Smooth muscle cell (in vitro differentiated cells): ENCODE data around the gene NUDT1. TPM values are rescaled to one million over a fixed set of nuclear protein-coding genes. Genes with fewer than 3 reads are reported as not detected.

Source experiments
- DNase-seq: peaks from one replicate; lab custom pipeline; 2025; ENCODE audit not compliant: unreplicated experiment; lab: John Stamatoyannopoulos, UW
- H2AFZ ChIP-seq: fragments of 200-600 bp; sonication (generic); 2 replicates; pipeline ENCODE4 v1.6.0; 2016; ENCODE audit warnings: antibody characterized with exemption, low read depth, mild to moderate bottlenecking
- H3F3A ChIP-seq: fragments of 200-600 bp; sonication (generic); 2 replicates; pipeline ENCODE4 v1.6.0; 2017; ENCODE audit warnings: antibody characterized with exemption, low read depth
- H3K27ac ChIP-seq: fragments of 200-600 bp; sonication (generic); 2 replicates; pipeline ENCODE4 v1.5.1; 2016; ENCODE audit warnings: low read depth, mild to moderate bottlenecking
- H3K27me3 ChIP-seq: fragments of 200-600 bp; sonication (generic); 2 replicates; pipeline ENCODE4 v1.6.1; 2016; ENCODE audit warnings: low read depth, mild to moderate bottlenecking
- H3K36me3 ChIP-seq: fragments of 200-600 bp; sonication (generic); 2 replicates; pipeline ENCODE4 v1.5.1; 2016; ENCODE audit warnings: low read depth
- H3K4me1 ChIP-seq: fragments of 200-600 bp; sonication (generic); 2 replicates; pipeline ENCODE4 v1.5.1; 2016; ENCODE audit warnings: low read depth
- H3K4me2 ChIP-seq: fragments of 200-600 bp; sonication (generic); 2 replicates; pipeline ENCODE4 v1.6.0; 2016; ENCODE audit warnings: mild to moderate bottlenecking
- H3K4me3 ChIP-seq: fragments of 200-600 bp; sonication (generic); 2 replicates; pipeline ENCODE4 v1.5.1; 2016; ENCODE audit warnings: mild to moderate bottlenecking
- H3K79me2 ChIP-seq: fragments of 200-600 bp; sonication (generic); 2 replicates; pipeline ENCODE4 v1.6.0; 2016; ENCODE audit warnings: low read depth, mild to moderate bottlenecking
- H3K9ac ChIP-seq: fragments of 200-600 bp; sonication (generic); 2 replicates; pipeline ENCODE4 v1.6.0; 2016; ENCODE audit warnings: low read depth
- H3K9me3 ChIP-seq: fragments of 200-600 bp; sonication (generic); replicated peaks from 2 replicates; pipeline ENCODE4 v1.5.1; 2016; ENCODE audit warnings: low read depth
- H4K20me1 ChIP-seq: fragments of 200-600 bp; sonication (generic); 2 replicates; pipeline ENCODE4 v1.6.0; 2016; ENCODE audit warnings: low read depth
- CTCF ChIP-seq: fragments of 200-600 bp; sonication (generic); IDR thresholded peaks from 2 replicates; pipeline ENCODE4 v1.5.1; 2017; ENCODE audit warnings: borderline replicate concordance, mild to moderate bottlenecking, antibody characterized with exemption; ENCODE audit not compliant: insufficient read depth, poor library complexity, severe bottlenecking
- WGBS: methylation state at CpG from one replicate; pipeline ENCODE4 v1.1.7; 2016; ENCODE audit warnings: low lambda C conversion rate; 5-methylcytosine and 5-hydroxymethylcytosine counted together
- polyA plus RNA-seq: library from polyadenylated mRNA; unstranded; fragments of >200 nt; fragmentation: Nextera tagmentation; extraction: Ambion mirVana; gene quantifications from 2 replicates; pipeline ENCODE4 v1.2.1, GENCODE V29; 2016
- total RNA-seq: library from RNA; depleted of rRNA; stranded (reverse); fragments of >200 nt; gene quantifications from 2 replicates; pipeline ENCODE4 v1.2.3, GENCODE V29; 2014

The NUDT1 gene
- total and polyA plus RNA-seq, 2 experiments from 2014 or later = 20.7 to 46.0 TPM

- Histone ChIP-seq H3K4me2 (peak overlapping the region; percentile 100), H3K9me3 (no peaks in the 10 kb centered on the region), H3K27ac (peak overlapping the region; percentile 15), H3K4me3 (peak overlapping the region; percentile 98), H4K20me1 (no peaks in the 10 kb centered on the region), H2AFZ (peak overlapping the region; percentile 78), H3K36me3 (no peaks in the 10 kb centered on the region), H3K27me3 (no peaks in the 10 kb centered on the region), H3K4me1 (peaks cover 12% of the 10 kb centered on the region), H3K9ac (peak overlapping the region; percentile 87), H3K79me2 (peaks cover 27% of the 10 kb centered on the region), H3F3A (no peaks in the 10 kb centered on the region)
- no peak for DNase-seq
- 11% methylated on average over 21 of the region's 21 CpGs for WGBS
- TF ChIP-seq CTCF = no peak
Observed at GRCh38 chr7:2242541-2243429, 759 bp downstream of the NUDT1 start.

- no peaks in the 10 kb centered on the region for H3K27me3 ChIP-seq
- H3K36me3 ChIP-seq = no peaks in the 10 kb centered on the region
- TF ChIP-seq CTCF = no peak
- H4K20me1 ChIP-seq = no peaks in the 10 kb centered on the region
- no peak overlapping the region for H2AFZ ChIP-seq
- peaks cover 27% of the 10 kb centered on the region for H3K79me2 ChIP-seq
- no peaks in the 10 kb centered on the region for H3F3A ChIP-seq
- 88% methylated on average over 12 of the region's 12 CpGs for WGBS
- peaks cover 12% of the 10 kb centered on the region for H3K4me1 ChIP-seq
- H3K4me2 ChIP-seq = peak overlapping the region; percentile 100
- H3K9me3 ChIP-seq = no peaks in the 10 kb centered on the region
- H3K9ac ChIP-seq = no peak overlapping the region
- no peak overlapping the region for H3K4me3 ChIP-seq
- H3K27ac ChIP-seq = no peak overlapping the region
- no peak for DNase-seq
Observed at GRCh38 chr7:2243458-2243857, 1.4 kb downstream of the NUDT1 start.

GRCh38 chr7:2244404-2244995 lies 2.5 kb downstream of the NUDT1 start:
- TF ChIP-seq CTCF = no peak
- no peak overlapping the region for H2AFZ ChIP-seq
- no peaks in the 10 kb centered on the region for H3F3A ChIP-seq
- H3K79me2 ChIP-seq = peaks cover 23% of the 10 kb centered on the region
- WGBS = 95% methylated on average over 23 of the region's 25 CpGs
- H3K27me3 ChIP-seq = no peaks in the 10 kb centered on the region
- no peak overlapping the region for H3K9ac ChIP-seq
- H3K4me1 ChIP-seq = peaks cover 12% of the 10 kb centered on the region
- H3K4me3 ChIP-seq = no peak overlapping the region
- H3K36me3 ChIP-seq = no peaks in the 10 kb centered on the region
- no peak overlapping the region for H3K4me2 ChIP-seq
- H3K27ac ChIP-seq = no peak overlapping the region
- no peaks in the 10 kb centered on the region for H4K20me1 ChIP-seq
- no peaks in the 10 kb centered on the region for H3K9me3 ChIP-seq
- DNase-seq = no peak
